IPS-NIHi7 (cell line): ENCODE data around the gene CEP131.

Source experiments
- DNase-seq: peaks from one replicate; pipeline ENCODE4 v3.0.0; 2012; ENCODE audit warnings: mixed read lengths; ENCODE audit errors: extremely low spot score

CEP131 gene

DNA sequence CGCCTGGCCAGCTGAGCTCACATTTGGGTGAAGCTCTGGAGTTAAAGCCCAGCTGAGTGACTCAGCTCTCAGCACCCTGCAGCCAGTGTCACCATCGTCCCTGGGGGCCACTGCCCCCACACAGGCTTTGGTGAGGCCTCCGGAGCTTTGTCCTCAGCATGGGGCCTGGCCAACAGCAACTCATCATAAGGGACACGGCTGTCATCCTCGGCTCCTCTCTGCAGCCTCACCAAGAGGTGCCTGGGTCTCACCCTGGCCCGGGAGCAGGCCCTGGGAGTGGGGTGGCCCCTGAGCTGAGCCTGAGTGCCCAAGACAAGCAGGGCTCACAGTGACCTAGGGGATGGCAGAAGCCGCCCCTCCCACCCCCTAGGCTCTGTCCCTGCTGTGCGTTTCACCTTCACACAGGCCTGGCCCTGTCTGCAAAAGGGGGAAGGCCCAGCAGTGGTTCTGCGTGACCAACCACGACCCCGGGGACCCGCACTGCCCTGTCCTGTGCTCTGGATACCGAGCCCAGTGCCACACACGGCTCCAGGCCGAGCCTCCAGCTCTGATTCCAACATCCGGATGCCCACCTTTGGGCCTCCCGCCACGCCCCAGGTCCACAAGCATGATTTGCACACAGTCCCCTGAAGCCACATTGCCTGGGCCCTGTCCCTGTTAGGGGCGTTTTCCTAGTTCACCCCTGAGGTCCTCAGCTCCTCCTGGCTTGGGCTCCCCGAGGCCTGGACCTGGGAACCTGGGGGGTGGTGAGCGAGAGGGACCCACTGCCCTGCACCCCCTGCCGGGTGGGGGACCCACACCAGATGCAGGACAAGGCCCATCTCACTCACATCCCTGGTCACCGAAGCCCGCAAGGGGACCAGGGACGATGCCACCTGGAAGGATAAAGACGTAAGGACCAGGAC lies 34.9 kb downstream of the CEP131 start:
- DNase-seq, result no peak

- no peak for DNase-seq
Observed at GRCh38 chr17:81187120-81187519, 35.6 kb downstream of the CEP131 start.

- DNase-seq, result no peak
Observed at GRCh38 chr17:81186203-81186602, 36.6 kb downstream of the CEP131 start.

DNA sequence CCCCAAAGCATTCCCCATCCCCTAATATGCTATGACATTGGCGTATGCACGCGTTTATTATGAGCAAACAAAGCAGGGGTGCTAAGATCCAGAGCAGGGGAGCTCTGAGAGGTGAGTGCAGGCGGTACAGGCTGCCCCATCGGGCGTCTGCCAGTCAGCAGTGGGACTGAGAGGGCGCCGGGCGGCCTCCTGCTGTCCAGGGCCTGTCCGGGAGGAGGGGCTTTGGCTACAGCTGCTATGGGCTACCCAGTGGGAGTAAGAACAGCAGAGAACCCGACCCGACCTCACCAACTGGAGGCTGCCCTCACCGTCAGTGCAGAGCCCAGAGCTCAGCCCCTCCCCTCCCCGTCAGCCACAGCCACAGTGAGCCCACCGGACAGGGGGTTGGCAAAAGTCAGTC lies 38.2 kb downstream of the CEP131 start:
- DNase-seq, result peak; percentile 58

- no peak for DNase-seq
Observed at GRCh38 chr17:81183807-81184206, 39.0 kb downstream of the CEP131 start.

GRCh38 chr17:81183316-81183715 lies 39.4 kb downstream of the CEP131 start:
- no peak for DNase-seq

DNA sequence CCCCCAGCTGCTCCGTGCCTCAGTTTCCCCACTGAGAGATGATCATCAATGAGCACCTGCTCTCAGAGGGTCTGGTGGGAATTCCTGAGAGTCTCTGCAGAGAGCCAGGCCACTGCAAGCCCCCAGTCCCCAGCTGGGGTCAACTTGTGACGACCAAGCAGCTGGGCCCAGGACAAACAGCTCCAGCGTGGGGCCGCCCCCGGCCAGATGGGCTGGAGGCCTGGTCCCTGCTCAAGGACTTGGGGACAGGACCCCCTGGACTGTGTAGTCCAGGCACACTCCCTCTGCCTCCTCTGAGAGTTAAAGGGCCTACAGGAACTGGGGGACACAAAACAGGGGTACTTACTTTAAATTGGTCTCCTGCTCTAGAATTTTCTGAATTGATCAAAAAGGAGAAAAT lies 40.2 kb downstream of the CEP131 start:
- DNase-seq, result no peak

DNA sequence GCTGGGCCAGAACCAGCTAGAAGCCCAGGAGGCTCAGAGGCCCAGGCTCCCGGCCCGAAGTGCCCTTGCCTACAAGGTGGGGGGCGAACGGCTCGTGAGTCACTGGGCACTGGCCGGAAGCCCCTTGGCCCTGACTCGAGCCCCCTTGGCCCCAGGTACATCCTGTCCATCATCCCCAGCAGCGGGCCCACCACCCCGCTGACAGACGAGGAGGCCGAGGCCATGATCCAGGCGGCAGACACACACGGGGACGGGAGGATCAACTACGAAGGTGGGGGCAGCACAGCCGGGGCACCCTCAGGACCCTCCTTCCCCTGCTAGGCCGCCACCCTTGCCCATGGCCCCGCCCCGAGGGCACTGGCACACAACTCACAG lies 41.0 kb downstream of the CEP131 start:
- DNase-seq, result no peak

DNA sequence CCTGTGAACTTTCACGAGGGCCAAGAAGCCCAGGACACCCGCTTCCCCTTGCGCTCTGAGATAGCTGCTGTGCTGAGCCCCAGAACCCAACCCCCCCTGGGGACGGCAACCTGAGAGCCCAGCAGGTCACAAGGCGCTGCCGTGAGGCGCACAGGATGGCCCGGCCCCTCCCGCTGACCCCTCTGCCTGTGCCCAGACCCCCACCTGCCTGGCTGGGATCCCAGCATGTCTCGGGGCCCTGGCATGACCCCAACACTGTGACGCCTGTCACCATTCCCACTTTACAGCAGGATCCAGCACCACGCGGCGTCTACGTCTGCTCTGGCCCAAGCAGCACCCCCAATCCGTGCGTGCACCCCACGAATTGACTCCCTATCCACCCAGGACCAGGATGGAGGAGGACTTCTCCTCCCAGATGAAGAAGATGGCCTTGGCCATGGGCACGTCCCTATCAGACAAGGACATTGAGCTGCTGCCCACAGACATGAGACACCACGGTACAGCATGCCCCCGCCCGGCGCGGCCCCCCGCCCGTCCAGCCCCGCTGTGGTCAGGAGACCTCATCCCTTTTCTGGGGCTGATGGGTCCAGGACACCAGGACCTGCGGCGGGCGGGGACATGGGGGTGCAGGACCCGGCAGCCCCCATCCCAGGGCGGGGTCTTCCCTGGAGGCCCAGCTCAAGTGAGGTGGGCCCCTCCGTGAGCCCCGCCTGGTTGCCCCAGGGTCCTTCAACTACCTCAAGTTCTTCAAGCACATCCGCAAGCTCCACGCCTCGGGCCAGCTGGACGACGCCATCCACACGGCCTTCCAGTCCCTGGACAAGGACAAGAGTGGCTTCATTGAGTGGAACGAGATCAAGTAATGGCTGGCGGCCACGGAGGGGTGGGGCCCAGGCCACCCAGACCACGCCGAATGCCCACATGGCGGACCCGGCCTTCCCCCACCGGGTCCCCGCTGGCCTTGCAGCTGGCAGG lies 41.6 kb downstream of the CEP131 start:
- DNase-seq, result no peak

DNA sequence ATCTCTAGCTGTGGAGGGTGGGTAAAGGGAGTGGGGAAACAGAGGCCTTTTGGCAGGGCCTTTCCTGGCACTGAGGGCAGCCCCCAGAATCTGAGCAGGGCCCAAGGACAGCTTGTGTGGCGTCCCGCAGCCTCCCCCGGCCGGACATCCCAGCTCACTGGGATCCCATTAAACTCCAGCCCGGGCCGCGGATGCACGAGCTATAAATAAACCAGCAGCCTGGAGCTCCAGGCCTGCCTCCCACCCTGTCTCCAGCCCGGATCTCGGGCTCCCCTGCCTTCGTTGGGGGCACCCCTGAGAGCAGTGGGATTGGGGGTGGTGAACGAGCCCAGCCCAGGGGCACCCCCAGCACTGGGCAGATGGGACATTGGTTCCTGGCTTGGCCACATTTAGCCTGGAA lies 42.9 kb downstream of the CEP131 start:
- no peak for DNase-seq

- DNase-seq, result no peak
Observed at GRCh38 chr17:81179220-81179619, 43.5 kb downstream of the CEP131 start.

- no peak for DNase-seq
Observed at GRCh38 chr17:81178136-81179091, 44.4 kb downstream of the CEP131 start.

- no peak for DNase-seq
Observed at GRCh38 chr17:81176666-81177065, 46.1 kb downstream of the CEP131 start.

DNA sequence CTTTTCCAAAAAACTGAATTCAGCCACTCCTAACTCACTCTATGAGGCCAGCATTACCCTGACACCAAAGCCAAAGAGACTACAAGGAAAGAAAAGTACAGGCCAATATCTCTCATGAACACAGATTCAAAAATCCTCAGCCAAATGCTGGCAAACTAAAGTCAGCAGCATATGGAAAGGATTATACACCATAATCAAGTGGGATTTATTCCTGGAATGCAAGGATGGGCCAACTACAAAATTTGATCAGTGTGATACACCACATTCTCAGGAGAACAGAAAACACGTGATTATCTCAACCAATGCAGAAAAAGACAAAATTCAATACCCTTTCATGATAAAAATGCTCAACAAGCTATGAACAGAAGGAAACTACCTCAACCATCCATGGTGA lies 49.0 kb downstream of the CEP131 start:
- no peak for DNase-seq

- no peak for DNase-seq
Observed at GRCh38 chr17:81173052-81173761, 49.6 kb downstream of the CEP131 start.

DNA sequence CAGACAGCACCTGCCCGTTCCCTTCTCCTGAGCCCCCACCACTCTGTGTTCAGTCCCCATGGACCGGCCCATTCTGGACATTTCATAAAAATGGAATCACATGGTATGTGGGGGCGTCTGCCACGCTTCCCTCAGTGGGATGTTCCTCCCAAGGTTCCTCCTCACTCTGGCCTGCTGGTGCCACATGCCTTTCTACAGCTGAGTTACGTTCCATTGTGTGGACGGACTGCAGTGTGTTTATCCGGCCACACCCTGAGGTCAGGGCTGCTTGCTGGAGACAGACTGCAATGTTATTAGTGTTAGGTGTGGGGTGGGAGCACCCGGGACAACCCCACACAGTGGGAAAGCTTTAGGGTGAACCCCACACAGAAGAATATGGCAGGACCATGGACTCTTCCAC lies 50.8 kb downstream of the CEP131 start:
- no peak for DNase-seq

DNA sequence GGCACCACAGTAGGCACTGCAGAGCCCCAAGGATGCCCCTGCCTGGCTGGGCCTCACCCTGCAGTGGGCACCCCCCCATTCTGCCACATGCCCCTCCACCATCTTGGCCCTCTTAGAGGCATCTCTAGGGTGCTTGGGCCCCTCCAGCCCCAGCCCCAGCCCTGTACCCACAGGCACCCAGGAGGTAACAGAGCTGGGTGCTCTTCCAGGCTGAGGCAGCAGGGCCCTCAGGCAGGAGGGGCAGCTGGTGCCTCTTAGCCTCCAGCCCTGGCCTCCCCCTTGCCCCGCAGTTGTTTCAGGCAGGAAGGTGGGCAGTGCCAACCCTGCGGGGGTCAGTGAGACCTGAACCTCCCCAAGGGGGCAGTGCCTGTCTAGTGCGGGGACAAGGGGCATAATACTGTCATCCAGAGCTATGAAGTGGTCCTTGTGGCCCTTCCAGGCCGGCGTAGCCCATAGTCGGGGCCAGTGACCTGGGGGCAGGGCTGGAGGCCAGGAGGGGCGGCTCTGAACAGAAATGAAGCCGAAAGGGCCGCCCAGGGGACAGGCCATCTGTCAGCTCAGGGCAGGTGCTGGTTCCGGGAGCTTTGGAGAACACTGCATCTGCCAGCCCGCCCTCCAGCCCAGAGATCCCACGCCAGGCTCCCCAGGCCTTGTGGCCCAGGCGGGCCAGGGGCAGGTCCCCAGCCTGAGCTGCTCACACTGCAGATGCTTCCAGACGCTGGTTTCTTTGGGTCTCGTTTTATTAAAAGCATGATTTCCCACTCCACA lies 51.9 kb downstream of the CEP131 start:
- no peak for DNase-seq

DNA sequence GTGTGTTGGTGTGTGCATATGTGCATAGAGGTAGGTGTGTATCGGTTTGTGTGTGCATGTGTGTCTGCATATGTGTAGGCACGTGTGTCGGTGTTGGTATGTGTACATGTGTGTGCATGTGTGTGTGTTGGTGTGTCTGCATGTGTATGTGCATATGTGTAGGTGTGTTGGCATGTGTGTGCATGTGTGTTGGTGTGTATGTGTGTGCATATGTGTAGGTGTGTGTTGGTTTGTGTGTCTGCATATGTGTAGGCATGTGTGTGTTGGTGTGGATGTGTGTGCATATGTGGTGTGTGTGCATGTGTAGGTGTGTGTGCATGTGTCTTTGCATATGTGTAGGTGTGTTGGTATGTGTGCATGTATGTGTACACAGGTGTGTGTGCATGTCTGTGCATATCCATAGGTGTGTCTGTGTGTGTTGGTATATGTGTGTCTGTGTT lies 52.9 kb downstream of the CEP131 start:
- DNase-seq, result no peak

GRCh38 chr17:81167638-81168037 lies 55.1 kb downstream of the CEP131 start:
- DNase-seq, result no peak

GRCh38 chr17:81167194-81167524 lies 55.6 kb downstream of the CEP131 start:
- DNase-seq, result no peak
